ENCODE measurements around the gene RTP4. TPM values are rescaled to one million over a fixed set of nuclear protein-coding genes. Genes with fewer than 3 reads are reported as not detected.
A peak's percentile ranks its signal among the peaks of the same experiment; 100 is the strongest.

RTP4 gene
- total and polyA plus RNA-seq, 2 donors (not counting 3 experiments of a cell fraction or from before 2014, with no cell fraction given) = 0.12 to 0.22 TPM

GRCh38 chr3:187398955-187399354 is 30.8 kb downstream of the RTP4 start:
- no peak overlapping the region for H3K9ac ChIP-seq (replicated peaks; ENCODE audit: extremely low read depth, insufficient read depth, low read length)
- POLR2A ChIA-PET = no interaction called here
- H3K27me3 ChIP-seq (ENCODE audit: control insufficient read depth in 2 of 2, insufficient read depth in 2 of 2, low read length in 2 of 2) = no peaks in the 10 kb centered on the region
- H3K9me1 ChIP-seq (replicated peaks; ENCODE audit: control insufficient read depth, extremely low read depth, insufficient read depth, low read length) = no peaks in the 10 kb centered on the region
- H3K4me2 ChIP-seq (ENCODE audit: insufficient read depth, low read length) = no peak overlapping the region
- no peaks in the 10 kb centered on the region for H4K20me1 ChIP-seq (replicated peaks; ENCODE audit: control insufficient read depth, extremely low read depth, insufficient read depth, low read length)
- dilution Hi-C loops (cut with MboI; ENCODE audit: extremely low pct_ligation_motif_present, low sequenced_read_pairs) (no loop called here), intact Hi-C loops (cut with micrococcal nuclease) (no loop called here)
- H3K27ac ChIP-seq (ENCODE audit: insufficient read depth, low read depth, low read length) = no peak overlapping the region
- H2AFZ ChIP-seq (ENCODE audit: low read depth, low read length) = no peak overlapping the region
- H3K9me3 ChIP-seq (replicated peaks; ENCODE audit: control insufficient read depth, insufficient read depth, low read length) = no peaks in the 10 kb centered on the region
- H3K79me2 ChIP-seq (ENCODE audit: control insufficient read depth, insufficient read depth, low read length) = no peaks in the 10 kb centered on the region
- H3K4me3 ChIP-seq (replicated peaks in 1 of 3; ENCODE audit: insufficient read depth in 1 of 3, low read depth in 1 of 3, low read length in 3 of 3) = no peak overlapping the region
- no TSS peak for BruUV-seq (replicated peaks)
- H3K4me1 ChIP-seq (ENCODE audit: control insufficient read depth, extremely low read depth, insufficient read depth, low read length) = peaks cover 1% of the 10 kb centered on the region
- TF ChIP-seq POLR2AphosphoS5 (IDR thresholded peaks at IDR 0.05; ENCODE audit: insufficient read depth, low read depth, low read length) (no peak), CTCF (IDR thresholded peaks at IDR 0.05; ENCODE audit: extremely low read depth in 1 of 2, insufficient read depth in 1 of 2, low read depth in 1 of 2, low read length in 2 of 2) (no peak), POLR2A (IDR thresholded peaks at IDR 0.05; ENCODE audit: low read depth, low read length) (no peak), MYC (IDR thresholded peaks at IDR 0.05; ENCODE audit: low read depth, low read length) (no peak), GATA2 (IDR thresholded peaks at IDR 0.05; ENCODE audit: insufficient read depth, insufficient read length, low read depth, low read length) (no peak), JUN (IDR thresholded peaks at IDR 0.05; ENCODE audit: borderline replicate concordance, insufficient read depth, insufficient read length, low read depth) (no peak), FOS (IDR thresholded peaks at IDR 0.05; ENCODE audit: borderline replicate concordance, insufficient read depth, low read length) (no peak), EZH2 (IDR thresholded peaks at IDR 0.05; ENCODE audit: borderline replicate concordance, low read depth, low read length, severe bottlenecking) (no peak), MAX (IDR thresholded peaks at IDR 0.05; ENCODE audit: insufficient read depth, insufficient read length) (no peak)
- no peaks in the 10 kb centered on the region for H3K36me3 ChIP-seq (ENCODE audit: control insufficient read depth in 2 of 2, extremely low read depth in 1 of 2, insufficient read depth in 2 of 2, low read length in 2 of 2)
- FAIRE-seq (peak; percentile 15), DNase-seq (ENCODE audit: low read depth, low spot score) (no peak)
- CTCF ChIA-PET = interaction anchor here (1.6 kb wide), 1 partner anchor 280 kb away, joined by 3 read pairs; no protein-coding TSS in a partner anchor
